ENCODE data around the gene CNIH4.
"Not testable (repeated sequence)": the region's sequence is repeated elsewhere in the genome, so short reads cannot be mapped to it uniquely, and the experiment has no call there.

CNIH4 gene

DNA sequence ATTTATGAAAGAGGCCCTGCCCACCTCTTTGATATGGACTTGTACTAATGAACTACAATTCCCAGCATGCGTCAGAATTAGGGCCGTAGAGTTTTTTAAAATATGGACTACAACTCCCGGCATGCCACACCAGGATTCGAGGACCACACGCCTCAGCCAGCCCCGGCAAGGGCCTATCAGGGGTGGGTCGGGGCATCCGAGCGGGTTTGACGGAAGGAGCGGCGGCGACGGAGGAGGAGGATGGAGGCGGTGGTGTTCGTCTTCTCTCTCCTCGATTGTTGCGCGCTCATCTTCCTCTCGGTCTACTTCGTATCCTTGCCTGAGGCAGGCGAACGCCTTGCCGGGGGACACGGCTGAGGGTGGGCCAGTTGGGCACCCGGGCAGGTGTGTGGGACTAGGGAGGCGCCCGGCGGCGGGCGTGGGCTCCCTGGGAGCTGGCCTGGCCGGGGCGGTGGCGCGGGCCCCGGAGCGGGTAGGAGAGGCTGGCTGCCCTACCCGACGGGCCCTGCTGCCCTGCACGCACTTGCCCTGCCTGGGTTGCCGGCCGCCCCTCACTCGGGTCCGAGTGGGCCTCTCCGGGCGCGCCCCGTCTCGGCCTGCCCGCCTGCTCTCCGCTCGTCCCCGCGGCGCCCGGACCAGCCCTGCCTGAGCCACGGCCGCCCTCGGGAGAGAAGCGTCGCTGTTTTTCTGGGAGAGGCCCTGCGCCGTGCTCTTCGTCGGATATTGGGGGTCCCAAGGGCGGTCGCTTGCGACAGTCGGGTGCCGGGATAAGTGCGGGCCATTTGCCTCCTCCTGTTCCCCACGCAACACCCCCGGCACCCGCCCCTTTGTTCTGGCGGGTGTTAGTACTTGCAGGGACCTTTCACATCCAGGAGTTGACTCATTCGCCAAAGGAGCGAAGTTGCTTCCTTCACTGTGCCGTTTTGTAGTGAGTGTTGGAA lies at the start of gene CNIH4:
Gene CNIH4 (plus strand): TSS at position 195 of the 941 bp plus-strand sequence. CDS start 46 bp downstream, at position 241.
- in situ Hi-C loops (cut with HindIII; ENCODE audit: low sequenced_read_pairs) = no loop called here

DNA sequence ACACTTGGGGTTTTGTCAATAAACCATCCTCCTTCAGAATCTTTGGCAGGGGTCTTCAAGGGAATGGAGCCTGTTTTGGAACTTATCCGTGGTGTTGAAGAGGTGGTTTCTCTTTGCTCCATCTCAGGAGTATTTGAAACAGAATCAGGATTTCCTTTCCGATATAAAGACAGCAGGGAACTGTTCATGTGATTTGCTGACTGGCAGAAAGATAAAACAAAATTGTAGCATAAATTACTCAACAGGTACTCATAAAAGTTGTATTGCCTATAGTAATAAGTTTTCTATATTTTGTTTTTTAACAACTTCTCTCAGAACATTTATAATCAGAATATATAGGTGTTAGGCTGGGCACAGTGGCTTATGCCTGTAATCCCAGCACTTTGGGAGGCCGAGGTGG lies 48.6 kb upstream of the CNIH4 start:
- in situ Hi-C loops (cut with HindIII; ENCODE audit: low sequenced_read_pairs) = no loop called here

DNA sequence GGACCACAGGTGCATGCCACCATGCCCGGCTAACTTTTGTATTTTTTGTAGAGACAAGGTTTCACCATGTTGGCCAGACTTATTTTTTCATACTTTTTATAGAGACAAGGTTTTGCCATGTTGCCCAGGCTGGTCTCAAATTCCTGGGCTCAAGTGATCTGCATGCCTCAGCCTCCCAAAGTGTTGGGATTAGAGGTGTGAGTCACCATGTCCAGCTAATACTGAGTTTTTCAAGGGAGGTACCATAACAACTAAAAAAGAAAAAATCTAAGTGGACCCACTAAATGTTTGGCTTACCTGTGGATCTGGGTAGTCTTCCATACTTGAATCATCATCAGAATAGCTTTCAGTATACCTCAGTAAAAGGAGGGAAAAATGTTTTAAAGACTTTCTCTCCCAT lies 45.2 kb upstream of the CNIH4 start:
- in situ Hi-C loops (cut with HindIII; ENCODE audit: low sequenced_read_pairs) = not testable (repeated sequence)

DNA sequence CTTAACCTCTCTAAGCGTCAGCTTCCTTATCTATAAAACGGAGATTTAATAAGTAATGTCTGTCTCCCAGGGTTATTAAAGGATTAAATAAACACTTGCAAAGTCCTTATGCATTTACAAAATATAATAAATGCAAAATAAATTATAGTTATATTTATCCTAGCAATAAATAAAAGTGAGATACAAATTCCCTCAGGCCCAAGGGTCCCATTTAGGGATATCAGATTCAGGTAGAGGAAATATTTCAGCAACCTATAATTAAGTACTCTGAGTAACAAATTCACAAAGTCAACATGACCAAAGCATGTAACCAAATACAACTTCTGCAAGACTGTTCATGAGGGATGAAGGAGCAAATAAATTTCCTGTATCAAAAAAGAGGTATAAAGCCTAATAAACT lies 44.7 kb upstream of the CNIH4 start:
- in situ Hi-C loops (cut with HindIII; ENCODE audit: low sequenced_read_pairs) = no loop called here

DNA sequence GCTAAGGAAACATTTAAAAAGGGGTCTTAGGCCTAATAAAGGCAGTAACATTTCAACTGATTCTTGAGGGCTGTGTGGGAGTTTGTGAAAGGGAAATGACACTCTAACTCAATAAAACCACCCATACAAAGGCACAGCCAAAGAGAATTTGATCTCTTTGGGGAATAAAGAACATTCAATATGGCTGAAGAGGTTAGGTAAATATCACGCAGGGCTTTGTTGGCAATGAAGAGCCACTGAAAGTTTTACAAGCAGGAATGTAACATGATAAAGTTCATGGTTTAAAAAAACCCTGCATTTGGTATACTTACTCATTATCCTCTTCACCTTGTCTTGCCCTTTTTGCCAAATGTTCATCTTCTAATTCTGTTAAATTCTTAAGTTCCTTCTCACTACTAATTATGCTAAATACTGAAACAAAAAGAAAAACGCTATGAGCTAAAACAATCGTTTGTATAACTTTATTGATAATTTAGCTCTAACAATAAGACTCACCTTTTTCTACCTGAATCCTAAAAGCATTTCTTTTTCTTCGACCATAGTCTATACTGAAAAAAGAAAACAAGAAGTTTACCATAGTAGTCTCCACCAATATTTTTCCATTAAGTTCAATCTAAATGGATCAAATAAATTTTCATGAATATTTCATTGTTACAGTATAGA lies 39.2 kb upstream of the CNIH4 start:
- in situ Hi-C loops (cut with HindIII; ENCODE audit: low sequenced_read_pairs) = no loop called here

DNA sequence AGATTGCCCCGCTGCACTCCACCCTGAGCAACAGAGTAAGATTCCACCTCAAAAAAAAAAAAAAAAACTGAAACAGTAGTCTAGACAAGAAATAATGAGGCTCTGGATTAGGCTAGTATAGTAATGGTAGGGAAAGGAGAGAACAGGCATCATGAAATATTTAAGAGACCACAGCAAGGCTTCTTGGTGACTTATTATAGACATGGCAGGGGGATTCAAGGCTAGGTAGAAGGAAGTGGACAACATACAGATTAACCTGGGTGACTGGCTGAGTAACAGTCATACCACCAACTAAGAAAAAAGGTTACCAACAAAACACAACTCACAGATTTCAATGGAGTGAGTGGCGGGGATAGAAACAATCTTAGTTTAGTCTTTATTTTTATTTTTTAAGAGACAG lies 35.0 kb upstream of the CNIH4 start:
- in situ Hi-C loops (cut with HindIII; ENCODE audit: low sequenced_read_pairs) = no loop called here

DNA sequence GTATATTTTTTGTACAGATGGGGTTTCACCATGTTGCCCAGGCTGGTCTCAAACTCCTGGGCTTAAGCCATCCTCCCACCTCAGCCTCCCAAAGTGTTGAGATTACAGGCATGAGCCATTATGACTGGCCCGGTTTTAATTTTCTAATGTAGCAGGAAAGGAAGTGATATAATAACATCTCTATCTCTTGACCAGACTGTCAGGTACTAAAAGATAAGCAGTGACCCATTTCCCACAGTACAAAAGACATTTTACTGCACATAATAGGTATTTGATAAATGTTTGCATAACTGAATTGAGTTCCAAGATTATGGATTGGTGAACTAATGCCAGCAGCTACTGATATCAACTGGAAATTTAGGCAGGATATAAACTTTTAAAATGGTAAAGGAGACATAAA lies 30.7 kb upstream of the CNIH4 start:
- in situ Hi-C loops (cut with HindIII; ENCODE audit: low sequenced_read_pairs) = no loop called here

DNA sequence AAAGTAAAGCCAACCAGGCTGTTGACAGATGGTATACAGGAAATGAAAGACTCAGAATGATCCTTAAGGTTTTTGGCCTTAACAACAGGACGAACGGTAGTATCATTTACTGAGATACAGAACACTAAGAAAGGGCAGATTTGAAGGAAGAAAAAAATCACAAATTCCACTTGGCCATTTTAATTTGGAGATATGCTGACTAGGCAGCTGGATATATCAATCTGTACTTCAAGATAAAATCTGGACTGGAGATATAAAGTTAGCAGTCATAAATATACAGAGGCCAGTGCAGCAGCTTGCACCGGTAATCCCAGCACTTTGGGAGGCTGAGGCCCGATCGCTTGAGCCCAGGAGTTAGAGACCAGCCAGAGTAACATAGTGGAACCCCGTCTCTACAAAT lies 28.0 kb upstream of the CNIH4 start:
- in situ Hi-C loops (cut with HindIII; ENCODE audit: low sequenced_read_pairs) = no loop called here

DNA sequence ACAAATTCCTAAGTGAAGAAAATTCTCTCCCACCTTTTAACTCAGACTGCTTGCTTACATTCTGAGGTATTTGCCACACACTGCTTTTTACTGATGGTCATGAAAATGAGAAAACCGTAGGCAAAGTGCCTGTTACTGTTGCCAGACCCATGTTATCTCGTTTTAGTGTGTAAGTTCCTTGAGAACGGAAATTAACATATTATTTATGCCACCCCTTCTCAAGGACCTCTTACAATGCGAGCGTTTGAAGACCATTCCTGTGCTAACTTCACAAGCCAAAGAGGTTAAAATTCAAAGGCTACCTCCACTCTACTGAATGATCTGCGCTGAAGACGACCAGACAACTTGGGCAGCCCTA lies 27.2 kb upstream of the CNIH4 start:
- in situ Hi-C loops (cut with HindIII; ENCODE audit: low sequenced_read_pairs) = no loop called here

DNA sequence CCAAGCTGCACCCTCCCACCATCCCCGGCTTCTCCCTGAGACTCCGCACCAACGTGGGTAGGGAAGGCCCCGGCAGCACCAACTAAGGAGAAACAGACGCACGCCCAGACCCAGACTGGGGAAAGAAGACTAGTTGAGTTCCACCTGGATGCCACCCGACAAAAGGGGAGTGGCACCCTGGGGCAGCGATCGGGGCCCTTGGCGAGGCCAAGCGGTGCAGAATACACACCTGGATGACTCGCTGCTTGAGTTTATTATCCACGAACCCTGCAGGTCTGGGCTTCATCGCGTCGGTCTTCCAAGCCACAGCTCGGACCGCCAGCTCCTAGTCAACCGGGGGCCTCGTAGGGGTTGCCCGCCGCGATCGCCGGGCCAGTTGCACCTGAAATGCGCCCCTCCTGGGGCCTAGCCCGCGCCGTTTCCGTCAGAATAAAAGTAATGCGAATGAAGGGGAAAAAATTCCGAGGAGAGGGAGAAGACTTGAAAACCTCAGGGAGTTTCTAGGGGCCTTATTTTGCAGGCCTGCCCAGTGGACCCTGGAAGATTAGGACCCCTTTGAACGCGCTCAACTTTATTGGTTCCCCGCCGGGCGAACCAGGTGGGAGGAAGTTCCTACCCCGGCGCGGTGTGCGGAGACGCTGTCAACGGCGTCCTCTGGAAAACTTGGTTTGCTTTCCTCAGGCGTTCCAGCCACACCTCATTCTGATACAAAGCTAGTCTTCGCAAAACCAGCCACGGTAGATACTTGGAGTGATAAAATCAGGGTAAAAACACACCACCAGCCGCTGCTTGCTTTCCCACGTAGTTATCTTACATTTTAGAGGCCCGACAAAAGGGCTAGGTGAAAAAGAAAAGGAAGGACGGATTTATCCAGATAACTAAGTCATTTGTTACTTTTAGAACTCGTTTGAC lies 26.6 kb upstream of the CNIH4 start, which contains the start of gene NVL:
Gene NVL (minus strand): TSS at position 331 of the 912 bp plus-strand sequence. CDS start 45 bp downstream, at position 286.
- in situ Hi-C loops (cut with HindIII; ENCODE audit: low sequenced_read_pairs) = no loop called here

DNA sequence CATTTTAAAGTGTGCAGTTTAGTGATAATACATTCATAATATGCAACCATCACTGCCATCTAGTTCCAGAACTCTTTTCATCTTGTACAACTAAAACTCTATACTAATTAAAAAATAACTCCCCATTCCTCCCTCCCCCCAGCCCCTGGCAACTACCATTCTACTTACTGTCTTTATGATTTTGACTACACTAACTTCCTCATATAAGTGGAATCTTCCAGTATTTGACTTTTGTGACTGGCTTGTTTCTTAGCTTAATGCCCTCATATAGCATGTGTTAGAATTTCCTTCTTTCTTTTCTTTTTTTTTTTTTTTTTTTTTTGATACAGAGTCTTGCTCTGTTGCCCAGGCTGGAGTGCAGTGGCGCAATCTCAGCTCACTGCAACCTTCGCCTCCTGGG lies 25.4 kb upstream of the CNIH4 start:
- in situ Hi-C loops (cut with HindIII; ENCODE audit: low sequenced_read_pairs) = no loop called here

DNA sequence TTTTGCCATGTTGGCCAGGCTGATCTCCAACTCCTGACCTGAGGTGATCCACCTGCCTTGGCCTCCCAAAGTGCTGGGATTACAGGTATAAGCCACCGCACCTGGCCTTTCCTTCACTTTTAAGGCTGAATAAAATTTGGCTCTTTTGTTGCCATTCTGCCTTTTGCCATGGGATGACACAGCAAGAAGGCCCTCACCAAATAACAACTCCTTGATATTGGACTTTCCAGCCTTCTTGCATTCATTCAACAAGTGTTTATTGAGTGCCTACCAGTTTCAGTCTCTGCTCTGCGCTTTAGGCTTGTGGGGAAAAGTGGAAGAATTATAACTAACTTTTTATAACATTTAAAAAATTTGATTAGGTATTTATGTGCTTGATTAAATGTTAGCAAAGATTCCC lies 24.9 kb upstream of the CNIH4 start:
- in situ Hi-C loops (cut with HindIII; ENCODE audit: low sequenced_read_pairs) = no loop called here

DNA sequence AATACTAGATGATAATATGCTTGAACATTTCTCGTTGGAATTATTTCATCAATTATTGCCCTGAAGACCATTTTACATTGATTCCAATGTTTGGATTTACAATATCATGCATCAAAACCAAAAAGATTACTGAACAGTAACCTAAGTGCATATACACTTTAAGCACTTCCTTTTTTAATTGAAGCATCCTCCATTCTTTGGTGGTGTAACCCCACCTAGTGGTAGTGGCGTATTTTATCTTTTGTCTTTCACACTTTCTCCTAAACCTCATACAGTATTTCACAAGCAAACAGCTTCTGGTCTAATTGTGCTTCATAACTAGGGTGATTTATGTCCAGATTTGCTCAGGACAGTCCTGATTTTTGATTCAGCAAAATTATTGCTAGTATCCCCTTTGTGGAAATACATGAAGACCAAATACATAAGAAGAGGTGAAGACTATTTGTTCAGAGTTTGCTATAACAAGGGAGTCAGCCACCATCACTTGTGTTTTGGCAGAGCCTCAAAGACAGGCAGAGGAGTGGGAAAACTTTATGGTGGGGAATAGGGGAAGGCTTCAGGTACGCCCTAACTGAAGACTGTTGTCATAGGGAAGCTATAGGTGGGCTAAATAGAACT lies 23.3 kb upstream of the CNIH4 start:
- in situ Hi-C loops (cut with HindIII; ENCODE audit: low sequenced_read_pairs) = no loop called here

DNA sequence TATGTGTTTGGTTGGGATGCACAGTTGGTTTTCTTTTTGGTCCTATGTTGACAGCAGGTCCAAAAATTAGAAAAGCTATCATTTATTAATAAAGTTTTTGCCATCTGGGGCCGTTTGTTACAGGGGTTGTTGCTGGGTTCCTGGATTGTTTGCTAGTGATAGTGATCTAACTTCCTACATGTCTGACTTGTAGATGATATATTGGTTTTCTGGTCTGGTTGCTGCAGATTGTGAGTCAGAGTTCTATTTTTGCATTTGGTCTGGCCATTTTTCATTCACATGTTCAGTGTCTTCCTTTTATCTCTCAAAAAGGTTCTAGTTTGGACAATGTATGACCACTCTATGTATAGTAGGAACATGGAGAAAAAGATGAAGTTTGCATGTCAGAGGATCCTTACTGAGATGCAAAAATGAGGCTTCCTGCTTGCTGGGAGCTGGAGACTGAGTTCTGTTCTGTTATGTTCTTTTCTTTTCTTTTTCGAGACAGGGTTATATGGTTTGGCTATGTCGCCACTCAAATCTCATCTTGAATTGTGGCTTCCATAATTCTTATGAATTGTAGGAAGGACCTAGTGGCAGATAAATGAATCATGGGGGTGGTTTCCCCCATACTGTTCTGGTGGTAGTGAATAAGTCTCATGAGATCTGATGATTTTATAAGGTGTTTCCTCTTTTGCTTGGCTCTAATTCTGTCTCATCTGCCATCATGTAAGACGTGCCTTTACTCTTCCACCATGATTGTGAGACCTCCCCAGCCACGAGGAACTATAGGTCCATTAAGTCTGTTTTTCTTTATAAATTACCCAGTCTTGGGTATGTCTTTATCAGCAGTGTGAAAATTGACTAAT lies 22.5 kb upstream of the CNIH4 start:
- in situ Hi-C loops (cut with HindIII; ENCODE audit: low sequenced_read_pairs) = no loop called here

DNA sequence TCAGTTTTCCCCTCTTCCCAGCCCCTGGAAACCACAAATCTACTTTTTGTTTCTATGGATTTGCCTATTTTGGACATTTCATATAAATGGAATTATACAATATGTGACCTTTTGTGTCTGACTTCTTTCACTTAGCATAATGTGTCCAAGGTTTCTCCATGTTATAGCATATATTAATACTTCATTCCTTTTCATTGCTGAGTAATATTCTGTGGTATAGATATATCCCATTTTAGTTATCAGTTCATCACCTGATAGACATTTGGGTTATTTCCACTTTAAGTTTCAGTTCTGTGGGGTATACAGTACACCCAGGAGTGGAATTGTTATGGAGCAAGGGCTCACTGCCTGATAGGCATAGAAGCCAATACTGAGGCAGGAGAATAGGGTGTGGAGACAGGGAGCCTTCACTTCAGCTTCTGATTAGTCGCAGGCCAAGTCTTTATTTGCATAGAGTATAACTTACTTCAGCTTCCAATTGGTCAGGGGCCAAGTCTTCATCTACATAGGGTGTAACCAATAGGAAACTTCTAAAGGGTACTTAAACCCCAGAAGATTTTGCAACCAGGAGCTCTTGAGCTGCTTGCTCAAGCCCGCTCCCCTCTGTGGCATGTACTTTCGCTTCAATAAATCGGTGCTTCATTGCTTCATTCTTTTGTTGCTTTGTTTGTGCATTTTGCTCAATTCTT lies 18.4 kb upstream of the CNIH4 start:
- in situ Hi-C loops (cut with HindIII; ENCODE audit: low sequenced_read_pairs) = no loop called here

DNA sequence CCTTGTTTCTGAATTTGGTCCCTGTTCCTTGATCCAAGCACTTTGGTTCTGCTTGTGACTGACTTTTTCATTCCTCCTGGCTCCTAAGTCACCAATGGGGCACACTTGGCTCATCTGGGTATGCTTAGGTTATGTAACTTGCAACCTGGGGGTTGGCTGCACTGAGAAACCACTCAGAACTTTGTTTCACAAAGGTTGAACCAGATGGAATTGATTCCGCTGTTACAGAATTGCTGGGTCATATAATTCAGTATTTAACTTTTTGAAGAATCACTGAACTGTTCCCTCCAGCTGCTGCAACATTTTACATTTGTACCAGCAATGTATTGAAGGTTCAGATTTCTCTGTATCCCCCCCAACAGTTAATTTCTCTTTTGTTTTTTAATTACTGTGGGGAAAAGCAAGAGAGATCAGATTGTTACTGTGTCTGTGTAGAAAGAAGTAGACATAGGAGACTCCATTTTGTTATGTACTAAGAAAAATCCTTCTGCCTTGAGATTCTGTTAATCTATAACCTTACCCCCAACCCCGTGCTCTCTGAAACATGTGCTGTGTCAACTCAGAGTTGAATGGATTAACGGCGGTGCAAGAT lies 17.1 kb upstream of the CNIH4 start:
- in situ Hi-C loops (cut with HindIII; ENCODE audit: low sequenced_read_pairs) = no loop called here

DNA sequence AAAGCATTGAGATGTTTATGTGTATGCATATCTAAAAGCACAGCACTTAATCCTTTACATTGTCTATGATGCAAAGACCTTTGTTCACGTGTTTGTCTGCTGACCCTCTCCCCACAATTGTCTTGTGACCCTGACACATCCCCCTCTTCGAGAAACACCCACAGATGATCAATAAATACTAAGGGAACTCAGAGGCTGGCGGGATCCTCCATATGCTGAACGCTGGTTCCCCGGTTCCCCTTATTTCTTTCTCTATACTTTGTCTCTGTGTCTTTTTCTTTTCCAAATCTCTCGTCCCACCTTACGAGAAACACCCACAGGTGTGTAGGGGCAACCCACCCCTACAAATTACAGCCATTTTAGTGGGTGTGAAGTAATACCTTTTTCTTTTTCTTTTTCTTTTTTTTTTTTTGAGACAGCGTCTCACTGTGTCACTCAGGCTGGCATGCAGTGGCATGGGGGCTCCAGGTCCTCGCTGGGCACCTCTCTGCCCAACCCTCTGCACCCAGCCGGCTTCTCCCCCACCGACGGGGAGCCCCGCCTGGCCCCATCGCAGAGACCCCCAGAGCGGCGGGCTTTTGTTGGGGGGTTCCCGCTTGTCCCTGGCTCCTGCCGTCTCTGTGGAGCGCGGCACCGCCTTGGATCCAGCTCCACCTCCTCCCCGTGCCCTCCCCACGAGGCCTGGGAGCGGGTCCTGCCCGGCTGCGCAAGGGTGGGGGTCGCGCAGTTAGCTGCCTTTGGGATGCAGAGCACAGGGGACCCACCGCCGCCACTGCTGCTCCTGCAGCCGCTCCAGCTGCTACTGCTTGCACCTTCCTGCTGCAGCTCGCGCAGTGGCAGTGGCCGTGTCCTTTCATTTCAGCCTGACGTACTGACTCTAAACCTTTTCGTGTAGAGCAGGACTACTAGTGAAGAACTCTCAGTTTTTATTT lies 16.0 kb upstream of the CNIH4 start:
- in situ Hi-C loops (cut with HindIII; ENCODE audit: low sequenced_read_pairs) = not testable (repeated sequence)

DNA sequence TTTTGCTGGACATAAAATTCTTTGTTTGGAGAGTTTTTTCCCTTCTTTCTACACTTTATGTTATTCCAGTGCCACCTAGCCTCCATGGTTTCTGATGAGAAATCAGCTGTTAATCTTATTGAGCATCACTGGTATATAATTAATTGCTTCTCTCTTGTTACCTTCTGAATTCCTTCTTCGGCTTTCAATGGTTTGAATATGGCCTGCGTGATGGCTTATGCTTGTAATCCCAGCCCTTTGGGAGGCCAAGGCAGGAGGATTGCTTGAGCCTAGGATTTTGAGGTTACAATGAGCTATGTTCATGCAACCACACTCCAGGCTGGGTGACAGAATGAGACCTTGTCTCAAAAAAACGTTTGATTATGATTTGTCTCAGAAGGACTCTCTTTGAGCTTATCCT lies 13.0 kb upstream of the CNIH4 start:
- in situ Hi-C loops (cut with HindIII; ENCODE audit: low sequenced_read_pairs) = no loop called here
